Subcutaneous adipose tissue (tissue), 4 donors: Measurements from ENCODE around the gene DHDH. TPM values are rescaled to one million over a fixed set of nuclear protein-coding genes. Genes with fewer than 3 reads are reported as not detected.

Source experiments
- total RNA-seq, 4 donors: library from RNA; depleted of rRNA; stranded (reverse); fragments of >200 nt; gene quantifications; one replicate each; pipeline ENCODE4 v1.1.0, GENCODE V29; 2016
- TF ChIP-seq, protein P1 (sequence below): fragments of 450-650 bp; IDR thresholded peaks from one replicate; pipeline ENCODE4 v1.5.1; 2016; ENCODE audit warnings: low read depth, mild to moderate bottlenecking, control low read depth, antibody characterized with exemption, moderate library complexity

The DHDH gene
- total RNA-seq, 4 donors from 2014 or later = 1.1 TPM; not detected in 3

DNA sequence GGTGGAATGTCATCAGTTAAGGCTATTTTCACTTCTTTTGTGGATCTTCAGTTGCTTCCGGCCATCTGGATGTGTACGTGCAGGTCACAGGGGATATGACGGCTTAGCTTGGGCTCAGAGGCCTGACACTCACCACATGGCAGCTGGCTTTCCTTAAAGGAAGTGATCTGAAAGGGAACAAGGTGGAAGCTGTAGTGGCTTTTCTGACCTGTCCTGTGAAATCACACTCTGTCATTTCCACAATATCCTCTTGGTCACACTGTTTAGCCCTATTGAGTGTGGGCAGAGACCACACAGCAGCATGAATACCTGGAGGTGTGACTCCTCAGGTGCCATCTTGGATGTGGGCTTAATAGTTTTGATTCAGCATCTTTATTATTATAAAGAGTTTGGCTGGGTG is 16.7 kb downstream of the DHDH start:
- TF ChIP-seq, protein P1, sequence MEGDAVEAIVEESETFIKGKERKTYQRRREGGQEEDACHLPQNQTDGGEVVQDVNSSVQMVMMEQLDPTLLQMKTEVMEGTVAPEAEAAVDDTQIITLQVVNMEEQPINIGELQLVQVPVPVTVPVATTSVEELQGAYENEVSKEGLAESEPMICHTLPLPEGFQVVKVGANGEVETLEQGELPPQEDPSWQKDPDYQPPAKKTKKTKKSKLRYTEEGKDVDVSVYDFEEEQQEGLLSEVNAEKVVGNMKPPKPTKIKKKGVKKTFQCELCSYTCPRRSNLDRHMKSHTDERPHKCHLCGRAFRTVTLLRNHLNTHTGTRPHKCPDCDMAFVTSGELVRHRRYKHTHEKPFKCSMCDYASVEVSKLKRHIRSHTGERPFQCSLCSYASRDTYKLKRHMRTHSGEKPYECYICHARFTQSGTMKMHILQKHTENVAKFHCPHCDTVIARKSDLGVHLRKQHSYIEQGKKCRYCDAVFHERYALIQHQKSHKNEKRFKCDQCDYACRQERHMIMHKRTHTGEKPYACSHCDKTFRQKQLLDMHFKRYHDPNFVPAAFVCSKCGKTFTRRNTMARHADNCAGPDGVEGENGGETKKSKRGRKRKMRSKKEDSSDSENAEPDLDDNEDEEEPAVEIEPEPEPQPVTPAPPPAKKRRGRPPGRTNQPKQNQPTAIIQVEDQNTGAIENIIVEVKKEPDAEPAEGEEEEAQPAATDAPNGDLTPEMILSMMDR = no peak

DNA sequence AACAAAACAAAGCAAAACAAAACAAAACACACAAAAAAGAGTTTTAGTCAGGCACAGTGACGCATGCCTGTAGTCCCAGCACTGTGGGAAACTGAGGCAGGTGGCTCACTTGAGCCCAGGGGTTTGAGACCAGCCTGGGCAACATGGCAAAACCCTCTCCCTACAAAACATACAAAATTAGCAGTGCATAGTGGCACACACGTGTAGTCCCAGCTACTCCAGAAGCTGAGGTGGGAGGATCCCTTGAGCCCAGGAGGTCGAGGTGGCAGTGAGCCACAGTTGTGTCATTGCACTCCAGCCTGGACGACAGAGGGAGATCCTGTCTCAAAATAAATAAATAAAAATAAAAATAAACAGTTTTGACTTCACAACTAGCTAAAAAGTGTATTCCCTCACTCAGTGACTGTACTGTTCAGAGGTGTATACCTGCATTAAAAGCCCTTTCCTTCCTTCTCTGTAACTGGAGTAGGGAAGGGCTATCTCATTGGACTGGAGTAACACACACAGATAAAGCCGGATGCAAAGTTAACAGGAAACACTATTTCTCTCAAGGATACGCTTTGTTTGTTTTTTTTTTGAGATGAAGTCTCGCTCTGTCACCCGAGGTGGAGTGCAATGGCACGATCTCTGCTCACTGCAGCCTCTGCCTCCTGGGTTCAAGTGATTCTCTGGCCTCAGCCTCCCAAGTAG is 17.5 kb downstream of the DHDH start:
- TF ChIP-seq, protein P1 = no peak

DNA sequence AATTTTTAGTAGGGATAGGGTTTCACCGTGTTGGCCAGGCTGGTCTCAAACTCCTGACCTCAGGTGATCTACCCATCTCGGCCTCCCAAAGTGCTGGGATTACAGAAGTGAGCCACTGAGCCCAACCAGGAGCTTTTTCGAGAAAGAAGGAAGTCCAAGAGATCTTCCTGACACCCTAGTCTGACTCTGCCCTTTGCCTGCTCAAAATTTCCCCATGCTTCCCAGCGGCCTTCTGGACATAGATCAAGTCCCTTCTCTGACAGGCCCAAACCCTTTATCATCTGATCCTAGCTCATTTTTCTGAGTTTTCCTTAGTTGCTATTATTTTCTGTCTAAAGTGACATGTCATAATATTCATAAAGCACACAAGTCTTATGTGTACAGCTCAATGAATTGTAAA is 19.6 kb downstream of the DHDH start:
- TF ChIP-seq, protein P1 = no peak

DNA sequence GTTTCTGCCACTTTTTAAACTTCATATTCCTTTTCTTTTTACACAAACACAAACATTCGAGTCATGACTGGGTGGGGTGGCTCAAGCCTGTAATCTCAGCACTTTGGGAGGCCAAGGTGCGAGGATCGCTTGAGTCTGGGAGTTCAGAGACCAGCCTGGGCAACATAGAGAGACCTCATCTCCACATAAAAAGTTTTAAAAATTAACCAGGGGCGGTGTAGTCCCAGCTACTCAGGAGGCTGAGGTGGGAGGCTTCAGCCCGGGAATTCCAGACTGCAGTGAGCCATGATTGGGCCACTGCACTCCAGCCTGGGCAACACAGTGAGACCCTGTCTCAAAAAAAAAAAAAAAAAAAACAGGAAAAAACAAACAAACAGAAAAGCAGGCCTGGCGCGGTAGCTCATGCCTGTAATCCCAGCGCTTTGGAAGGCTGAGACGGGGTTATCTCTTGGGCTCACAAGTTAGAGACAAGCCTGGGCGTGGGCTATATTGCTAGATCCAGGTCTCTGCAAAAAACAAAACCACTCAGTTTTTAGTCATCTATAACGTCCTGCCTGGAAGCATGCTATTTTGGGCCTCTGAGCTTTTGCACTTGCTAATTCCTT is 20.6 kb downstream of the DHDH start:
- TF ChIP-seq, protein P1 = no peak

DNA sequence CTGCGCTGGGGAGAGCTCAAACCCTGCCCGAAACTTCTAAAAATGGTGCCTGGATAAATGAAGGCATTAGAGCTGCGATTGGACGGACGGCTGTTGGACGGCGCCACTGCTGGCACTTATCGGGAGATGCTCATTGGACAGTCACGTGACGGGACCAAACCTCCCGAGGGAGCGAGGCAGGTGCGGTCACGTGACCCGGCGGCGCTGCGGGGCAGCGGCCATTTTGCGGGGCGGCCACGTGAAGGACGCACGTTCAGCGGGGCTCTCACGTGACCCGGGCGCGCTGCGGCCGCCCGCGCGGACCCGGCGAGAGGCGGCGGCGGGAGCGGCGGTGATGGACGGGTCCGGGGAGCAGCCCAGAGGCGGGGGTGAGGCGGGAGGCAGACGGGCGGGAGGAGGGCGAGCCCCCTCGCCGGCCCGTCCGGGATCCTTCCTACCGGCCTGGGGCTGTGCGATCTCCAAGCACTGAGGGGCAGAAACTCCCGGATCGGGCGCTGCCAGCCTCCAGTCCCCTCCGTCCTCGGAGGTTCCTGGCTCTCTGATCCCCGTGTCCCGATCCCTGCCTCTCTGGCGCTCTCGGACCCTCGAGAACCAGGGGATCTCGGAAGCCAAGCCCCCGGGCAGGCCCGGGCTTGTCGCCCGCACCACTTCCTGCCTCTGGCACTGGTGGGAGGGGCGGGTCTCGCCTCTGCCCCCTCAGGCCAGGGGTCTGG is 21.3 kb downstream of the DHDH start, which contains the start of gene BAX:
BAX (plus strand) TSS at position 281 of the 713 bp plus-strand sequence; CDS start at position 335, 54 bp downstream.
- TF ChIP-seq, protein P1 = no peak

DNA sequence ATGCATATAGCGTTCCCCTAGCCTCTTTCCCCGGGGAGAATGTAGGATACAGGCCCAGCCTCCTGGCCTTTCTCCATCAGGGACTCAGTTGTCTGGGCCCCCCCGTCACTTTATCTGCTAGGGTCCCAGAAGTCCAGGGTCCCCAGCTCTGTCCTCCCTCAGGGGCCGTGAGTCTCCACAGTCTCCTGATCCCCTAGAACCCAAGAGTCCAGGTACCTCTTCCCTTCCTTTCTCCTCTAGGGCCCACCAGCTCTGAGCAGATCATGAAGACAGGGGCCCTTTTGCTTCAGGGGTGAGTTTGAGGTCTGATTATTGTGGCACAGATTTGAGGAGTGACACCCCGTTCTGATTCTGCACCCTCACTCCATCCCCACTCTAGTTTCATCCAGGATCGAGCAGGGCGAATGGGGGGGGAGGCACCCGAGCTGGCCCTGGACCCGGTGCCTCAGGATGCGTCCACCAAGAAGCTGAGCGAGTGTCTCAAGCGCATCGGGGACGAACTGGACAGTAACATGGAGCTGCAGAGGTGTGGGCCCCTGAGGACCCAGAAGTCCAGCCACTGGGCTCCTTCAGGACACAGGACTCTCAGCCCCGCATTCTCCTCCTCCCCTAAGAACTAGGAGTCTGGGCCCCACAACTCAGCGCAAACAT is 21.9 kb downstream of the DHDH start:
- TF ChIP-seq, protein P1 = no peak

DNA sequence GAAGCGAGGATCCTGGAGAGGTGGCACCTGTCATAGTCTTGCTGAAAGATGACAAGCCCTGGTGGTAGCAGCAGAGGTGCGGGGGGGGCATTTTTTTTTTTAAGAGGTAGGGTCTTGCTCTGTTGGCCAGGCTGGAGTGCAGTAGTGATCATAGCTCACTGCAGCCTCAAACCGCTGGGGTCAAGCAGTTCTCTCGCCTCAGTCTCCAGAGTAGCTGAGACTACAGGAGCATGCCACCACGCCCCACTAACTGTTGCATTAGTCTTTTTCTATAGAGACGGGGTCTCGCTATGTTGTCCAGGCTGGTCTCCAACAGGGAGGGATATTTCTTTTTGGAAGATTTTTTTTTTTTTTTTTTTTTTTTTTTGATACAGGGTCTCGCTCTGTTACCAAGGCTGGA is 24.5 kb downstream of the DHDH start:
- TF ChIP-seq, protein P1 = no peak
